Measurements from ENCODE around the gene RMC1.

GRCh38 chr18:23537274-23537673, 34.0 kb downstream of the RMC1 start:
- no peak for TF ChIP-seq POLR2A (IDR thresholded peaks at IDR 0.05; ENCODE audit: low read depth, low read length)
- TF ChIP-seq POLR2AphosphoS5 (IDR thresholded peaks at IDR 0.05; ENCODE audit: low read depth, low read length) = no peak
- TF ChIP-seq TAF1 (IDR thresholded peaks at IDR 0.05; ENCODE audit: borderline replicate concordance, low read depth, low read length) = no peak

Data from GM12892 (cell line).